Measurements from ENCODE around the gene MFSD11. TPM values are rescaled to one million over a fixed set of nuclear protein-coding genes. Genes with fewer than 3 reads are reported as not detected.

MFSD11 gene
- total and polyA plus RNA-seq, 2 experiments from 2014 or later = 55.6 to 69.2 TPM

- TF ChIP-seq, protein P1, sequence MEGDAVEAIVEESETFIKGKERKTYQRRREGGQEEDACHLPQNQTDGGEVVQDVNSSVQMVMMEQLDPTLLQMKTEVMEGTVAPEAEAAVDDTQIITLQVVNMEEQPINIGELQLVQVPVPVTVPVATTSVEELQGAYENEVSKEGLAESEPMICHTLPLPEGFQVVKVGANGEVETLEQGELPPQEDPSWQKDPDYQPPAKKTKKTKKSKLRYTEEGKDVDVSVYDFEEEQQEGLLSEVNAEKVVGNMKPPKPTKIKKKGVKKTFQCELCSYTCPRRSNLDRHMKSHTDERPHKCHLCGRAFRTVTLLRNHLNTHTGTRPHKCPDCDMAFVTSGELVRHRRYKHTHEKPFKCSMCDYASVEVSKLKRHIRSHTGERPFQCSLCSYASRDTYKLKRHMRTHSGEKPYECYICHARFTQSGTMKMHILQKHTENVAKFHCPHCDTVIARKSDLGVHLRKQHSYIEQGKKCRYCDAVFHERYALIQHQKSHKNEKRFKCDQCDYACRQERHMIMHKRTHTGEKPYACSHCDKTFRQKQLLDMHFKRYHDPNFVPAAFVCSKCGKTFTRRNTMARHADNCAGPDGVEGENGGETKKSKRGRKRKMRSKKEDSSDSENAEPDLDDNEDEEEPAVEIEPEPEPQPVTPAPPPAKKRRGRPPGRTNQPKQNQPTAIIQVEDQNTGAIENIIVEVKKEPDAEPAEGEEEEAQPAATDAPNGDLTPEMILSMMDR (IDR thresholded peaks at IDR 0.05; ENCODE audit: low read depth, low read length) = no peak
- Histone ChIP-seq H3K36me3 (no peaks in the 10 kb centered on the region), H3K4me3 (no peak overlapping the region), H3K9me3 (ENCODE audit: low read depth) (no peaks in the 10 kb centered on the region), H3K27ac (no peak overlapping the region), H3K4me1 (ENCODE audit: low read depth) (no peaks in the 10 kb centered on the region), H3K27me3 (no peaks in the 10 kb centered on the region)
- no peak for DNase-seq (ENCODE audit: low read depth in 1 of 2, low spot score in 1 of 2)
Observed at GRCh38 chr17:76822184-76822778, 84.4 kb downstream of the MFSD11 start.

DNA sequence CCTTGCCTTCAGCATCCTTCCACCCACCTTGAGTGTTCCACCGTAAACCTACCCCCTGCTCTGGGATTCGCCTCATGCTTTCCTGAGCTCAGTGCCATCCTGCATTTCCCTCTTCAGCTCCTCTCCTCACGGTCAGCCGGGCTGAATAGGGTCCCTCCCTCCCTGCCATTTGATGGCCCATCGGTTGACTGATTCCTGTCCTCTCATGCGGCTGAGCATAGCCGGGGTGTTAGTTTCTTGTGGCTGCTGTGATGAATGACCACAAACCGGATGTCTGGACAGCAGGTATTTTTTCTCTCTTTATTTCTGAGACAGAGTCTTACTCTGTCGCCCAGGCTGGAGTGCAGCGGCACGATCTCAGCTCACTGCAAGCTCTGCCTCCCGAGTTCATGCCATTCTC is 86.2 kb downstream of the MFSD11 start:
- H3K36me3 ChIP-seq = no peaks in the 10 kb centered on the region
- H3K9me3 ChIP-seq (ENCODE audit: low read depth) = no peaks in the 10 kb centered on the region
- no peak for DNase-seq (ENCODE audit: low read depth in 1 of 2, low spot score in 1 of 2)
- no peaks in the 10 kb centered on the region for H3K4me1 ChIP-seq (ENCODE audit: low read depth)
- H3K4me3 ChIP-seq = no peak overlapping the region
- H3K27me3 ChIP-seq = no peaks in the 10 kb centered on the region
- H3K27ac ChIP-seq = no peak overlapping the region
- TF ChIP-seq, protein P1 (IDR thresholded peaks at IDR 0.05; ENCODE audit: low read depth, low read length) = no peak

DNA sequence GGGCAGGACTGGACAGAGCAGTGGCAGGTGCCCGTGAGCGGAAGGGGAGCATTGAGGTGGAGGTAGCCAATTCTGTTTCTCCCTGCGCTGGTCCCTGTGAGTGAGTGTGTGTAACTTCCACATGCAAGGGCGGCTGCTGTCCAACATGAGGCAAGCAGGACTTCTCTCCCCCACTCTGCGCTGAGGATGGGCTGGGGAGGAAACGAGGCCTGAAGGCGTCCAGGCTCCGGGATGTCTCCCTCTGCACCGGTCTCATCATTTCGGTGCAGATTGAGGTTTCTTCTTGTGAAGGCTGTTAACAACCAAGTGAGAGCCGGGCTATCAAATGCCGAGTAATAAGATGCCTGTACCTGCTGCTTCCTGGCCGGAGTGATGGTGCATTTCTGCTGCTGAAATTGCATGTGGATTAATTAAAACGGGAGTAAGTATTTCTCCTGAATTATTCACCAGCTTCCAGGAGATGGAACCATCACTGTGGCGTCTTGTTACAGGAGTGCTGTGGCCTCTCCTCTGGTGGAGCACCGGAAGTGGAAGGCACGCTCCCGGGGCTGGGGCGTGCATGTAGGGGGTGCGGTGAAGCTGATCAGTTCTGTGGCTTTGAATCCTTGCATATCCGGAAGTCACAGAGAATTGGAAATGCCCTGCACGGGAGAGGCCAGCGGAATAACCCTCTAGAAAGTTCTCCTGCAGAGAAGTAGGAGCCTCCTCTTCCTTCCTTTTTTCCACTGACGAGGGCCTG is 88.6 kb downstream of the MFSD11 start:
- no peak overlapping the region for H3K4me3 ChIP-seq

GRCh38 chr17:76827736-76828135 is 89.8 kb downstream of the MFSD11 start:
- no peaks in the 10 kb centered on the region for H3K27me3 ChIP-seq
- no peaks in the 10 kb centered on the region for H3K9me3 ChIP-seq (ENCODE audit: low read depth)
- H3K4me1 ChIP-seq (ENCODE audit: low read depth) = no peaks in the 10 kb centered on the region
- TF ChIP-seq, protein P1 (IDR thresholded peaks at IDR 0.05; ENCODE audit: low read depth, low read length) = no peak
- no peak overlapping the region for H3K27ac ChIP-seq
- DNase-seq (ENCODE audit: low read depth in 1 of 2, low spot score in 1 of 2) = no peak
- H3K36me3 ChIP-seq = no peaks in the 10 kb centered on the region
- H3K4me3 ChIP-seq = no peak overlapping the region

More for the DNA sequence above, 88.6 kb downstream of the MFSD11 start:
- no peaks in the 10 kb centered on the region for H3K27me3 ChIP-seq
- no peaks in the 10 kb centered on the region for H3K9me3 ChIP-seq (ENCODE audit: low read depth)
- no peaks in the 10 kb centered on the region for H3K36me3 ChIP-seq
- H3K4me1 ChIP-seq (ENCODE audit: low read depth) = no peaks in the 10 kb centered on the region
- TF ChIP-seq, protein P1 (IDR thresholded peaks at IDR 0.05; ENCODE audit: low read depth, low read length) = no peak
- no peak overlapping the region for H3K27ac ChIP-seq
- DNase-seq (ENCODE audit: low read depth in 1 of 2, low spot score in 1 of 2) = peak in 1 of 2 donors; percentile 29

Other genes with a start within 250 kb of the MFSD11 start
- gene RHBDF2, start 236.7 kb upstream of the MFSD11 start, total RNA-seq = 6.8 and 18.7 TPM in 2 replicates
- gene RHBDF2, start 236.7 kb upstream of the MFSD11 start, polyA plus RNA-seq = 8.7 and 9.5 TPM in 2 replicates
- gene CYGB, start 200.4 kb upstream of the MFSD11 start, total RNA-seq = 7.4 and 10.3 TPM in 2 replicates
- 3.5 and 11.9 TPM in 2 replicates for gene CYGB, start 200.4 kb upstream of the MFSD11 start, polyA plus RNA-seq
- gene PRCD, start 198.1 kb upstream of the MFSD11 start, total RNA-seq = 7.3 and 7.7 TPM in 2 replicates
- gene PRCD, start 198.1 kb upstream of the MFSD11 start, polyA plus RNA-seq = 13.3 and 14.4 TPM in 2 replicates
- 0.11 and 1.0 TPM in 2 replicates for gene ST6GALNAC2, start 152.3 kb upstream of the MFSD11 start, total RNA-seq
- gene ST6GALNAC2, start 152.3 kb upstream of the MFSD11 start, polyA plus RNA-seq = 0.27 and 0.88 TPM in 2 replicates
- gene ST6GALNAC1, start 94.4 kb upstream of the MFSD11 start, total RNA-seq = 0.99 TPM in 1 of 2 replicates, not detected in the other
- not detected in 2 replicates for gene ST6GALNAC1, start 94.4 kb upstream of the MFSD11 start, polyA plus RNA-seq
- gene MXRA7, start 27.2 kb upstream of the MFSD11 start, total RNA-seq = 101 and 123 TPM in 2 replicates
- 164 and 178 TPM in 2 replicates for gene MXRA7, start 27.2 kb upstream of the MFSD11 start, polyA plus RNA-seq
- 23.5 and 25.1 TPM in 2 replicates for gene JMJD6, start 11.5 kb upstream of the MFSD11 start, total RNA-seq
- 25.3 and 33.6 TPM in 2 replicates for gene JMJD6, start 11.5 kb upstream of the MFSD11 start, polyA plus RNA-seq
- gene METTL23, start 11.3 kb upstream of the MFSD11 start, total RNA-seq = 47.6 and 62.0 TPM in 2 replicates
- gene METTL23, start 11.3 kb upstream of the MFSD11 start, polyA plus RNA-seq = 77.9 and 83.0 TPM in 2 replicates
- 398 and 520 TPM in 2 replicates for gene SRSF2, start 788 bp upstream of the MFSD11 start, total RNA-seq
- gene SRSF2, start 788 bp upstream of the MFSD11 start, polyA plus RNA-seq = 217 and 265 TPM in 2 replicates
- gene MGAT5B, start 130.3 kb downstream of the MFSD11 start, total RNA-seq = 0.48 and 0.81 TPM in 2 replicates
- gene MGAT5B, start 130.3 kb downstream of the MFSD11 start, polyA plus RNA-seq = 0.86 and 0.94 TPM in 2 replicates

All from cardiac muscle cell (in vitro differentiated cells and primary cell).